HG03139 (cell line): ENCODE measurements around the gene TSHZ1.

Source experiments
- ATAC-seq: cut with Tn5 transposase; IDR thresholded peaks from one replicate; pipeline ENCODE4 v1.9.1; 2021; ENCODE audit not compliant: unreplicated experiment

Gene TSHZ1

DNA sequence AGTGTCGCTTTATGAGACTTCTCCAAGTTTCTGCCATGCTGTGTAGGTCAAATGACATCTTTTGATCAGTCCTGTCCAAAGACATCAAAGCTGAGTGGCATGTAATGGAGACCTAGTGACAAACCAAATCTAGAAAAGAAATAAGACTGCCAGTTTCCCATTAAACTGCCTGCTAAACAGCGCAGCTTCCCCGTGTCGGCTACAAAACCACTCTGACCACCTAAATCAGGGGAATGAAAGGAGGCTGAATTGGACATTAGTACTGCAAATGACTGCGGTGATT lies 57.7 kb downstream of the TSHZ1 start:
- ATAC-seq: no peak

DNA sequence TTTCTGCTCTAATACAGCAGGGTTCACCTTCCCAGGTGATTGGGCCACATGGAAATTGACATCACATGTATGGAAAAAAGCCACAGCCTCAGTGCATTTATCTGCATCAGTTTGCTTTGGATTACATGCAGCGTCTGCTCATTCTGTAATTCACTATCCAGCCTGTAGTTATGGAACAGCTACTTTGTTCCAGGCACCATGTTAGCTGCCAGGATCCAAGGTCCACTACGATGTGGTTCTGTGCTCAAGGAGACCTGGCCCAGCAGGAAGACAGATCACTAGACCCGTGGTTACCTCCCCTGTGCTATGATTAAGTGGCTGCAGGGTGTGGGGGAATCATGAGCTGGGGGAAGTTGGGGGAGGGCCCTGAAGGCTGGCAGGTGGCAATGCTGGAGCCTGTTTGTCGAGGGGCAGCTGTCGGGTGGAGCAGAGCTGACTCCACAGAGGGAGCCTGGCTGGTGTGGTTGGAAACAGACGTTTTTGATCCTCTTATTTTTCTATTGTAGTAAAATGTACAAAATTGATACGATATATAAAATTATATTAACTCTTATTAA lies 58.6 kb downstream of the TSHZ1 start:
- no peak for ATAC-seq

DNA sequence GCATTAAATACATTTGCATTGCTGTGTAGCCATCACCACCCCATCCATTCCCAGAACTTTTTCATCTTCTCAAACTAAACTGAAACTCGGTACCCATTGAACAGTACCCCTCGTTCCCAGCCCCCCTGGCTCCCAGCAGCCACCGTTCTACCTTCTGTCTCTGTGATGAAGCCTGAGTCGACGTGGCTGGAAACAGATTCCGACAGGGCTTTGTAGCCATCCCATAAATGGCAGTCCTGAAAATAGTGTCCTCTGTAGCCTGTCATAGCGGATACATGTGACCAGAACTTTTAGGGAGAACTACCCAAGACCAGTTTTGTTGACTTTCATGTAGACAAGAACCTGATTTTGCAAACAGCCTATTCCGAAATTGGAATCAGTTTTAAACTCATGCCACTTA lies 59.1 kb downstream of the TSHZ1 start:
- ATAC-seq: no peak

DNA sequence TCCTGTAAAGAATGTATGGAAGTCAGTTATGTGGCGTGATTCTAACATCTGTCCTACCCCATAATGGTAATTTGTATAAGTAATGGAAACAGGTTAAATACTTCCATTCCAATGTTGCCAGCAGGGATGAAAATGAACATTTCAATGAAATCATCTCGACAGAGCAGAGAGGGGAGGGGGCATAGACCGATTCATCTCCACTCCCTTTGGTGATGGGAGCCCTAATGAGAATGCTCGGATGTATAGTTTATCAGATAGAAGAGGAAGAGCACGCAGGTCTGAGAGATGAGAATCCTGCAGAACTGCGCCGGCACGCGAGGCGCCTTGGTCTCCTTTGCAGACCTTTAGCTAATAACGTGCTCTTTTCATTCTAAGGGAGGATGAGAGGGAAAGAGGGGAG lies 61.4 kb downstream of the TSHZ1 start:
- ATAC-seq: no peak

DNA sequence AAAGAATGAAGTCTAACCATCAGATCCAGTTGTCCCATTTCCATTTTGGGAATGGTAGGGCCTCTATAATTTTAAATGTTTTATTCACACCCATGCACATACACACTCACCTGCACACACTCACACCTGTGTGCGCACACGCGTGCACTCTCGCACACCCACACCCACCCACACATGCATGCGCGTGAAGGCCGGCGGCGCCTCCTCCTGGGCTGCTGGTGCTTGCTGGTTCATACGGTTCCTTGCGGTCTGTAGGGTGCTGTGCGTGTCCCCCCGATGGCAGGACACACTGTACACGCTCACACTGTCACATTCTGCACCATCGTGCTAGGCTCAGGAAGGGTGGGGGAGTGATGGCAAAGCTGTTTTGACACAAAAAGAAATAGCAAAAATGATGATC lies 63.2 kb downstream of the TSHZ1 start:
- no peak for ATAC-seq

DNA sequence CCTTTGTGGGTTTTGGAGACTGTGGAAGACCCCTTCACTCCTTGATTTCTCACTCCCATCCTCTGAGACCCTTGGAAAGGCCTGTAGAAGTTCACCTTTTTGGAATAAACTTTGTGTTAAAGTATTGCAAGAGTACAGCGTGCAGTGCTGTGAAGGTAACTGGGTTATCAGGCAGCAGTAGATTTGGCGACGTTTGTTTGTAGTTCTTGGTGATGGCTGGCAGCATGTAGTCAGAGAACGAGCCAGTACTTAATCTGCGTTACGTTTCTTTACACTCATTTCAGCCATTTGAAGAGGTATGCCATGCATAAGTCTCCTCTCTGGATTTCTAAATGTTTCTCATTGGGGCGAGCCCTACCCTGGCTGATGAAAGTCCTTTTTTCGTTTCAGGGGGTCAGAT lies 64.6 kb downstream of the TSHZ1 start:
- no peak for ATAC-seq

DNA sequence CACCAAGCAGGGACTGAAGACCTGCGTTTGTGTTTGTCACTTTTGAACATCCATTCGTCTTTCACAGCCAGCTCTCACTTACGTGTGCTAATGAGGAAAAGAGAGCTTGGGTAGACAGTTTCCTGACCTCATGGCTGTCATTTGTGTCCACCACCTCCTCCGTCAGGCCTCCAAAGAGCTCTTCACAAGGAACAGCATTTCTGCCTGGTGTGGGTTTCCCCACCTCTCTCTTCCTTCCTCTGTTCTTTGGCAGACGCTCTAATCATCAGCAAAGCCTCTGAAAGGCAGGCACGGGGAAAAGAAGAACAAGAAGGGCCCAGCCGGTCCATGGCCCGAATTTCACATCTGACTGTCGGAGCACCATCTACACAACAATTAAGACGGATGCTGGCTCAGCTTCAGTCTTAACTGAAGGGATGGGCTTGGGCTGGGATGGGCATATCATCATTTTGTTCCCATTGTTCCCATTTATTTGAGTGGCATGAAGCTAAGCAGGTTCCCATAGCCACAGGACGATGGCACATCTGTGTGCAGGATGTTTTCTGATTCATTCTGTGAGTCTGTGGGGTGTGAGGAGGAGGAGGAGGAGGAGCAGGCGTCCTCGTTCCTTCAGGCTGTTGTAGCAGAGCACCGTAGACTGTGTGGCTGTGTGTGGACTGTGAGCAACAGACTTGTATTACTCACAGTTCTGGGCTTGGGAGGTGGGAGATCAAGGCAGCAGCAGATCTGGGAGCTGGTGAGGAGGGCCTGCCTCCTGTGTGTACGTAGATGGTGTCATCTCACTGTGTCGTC lies 66.4 kb downstream of the TSHZ1 start:
- no peak for ATAC-seq

DNA sequence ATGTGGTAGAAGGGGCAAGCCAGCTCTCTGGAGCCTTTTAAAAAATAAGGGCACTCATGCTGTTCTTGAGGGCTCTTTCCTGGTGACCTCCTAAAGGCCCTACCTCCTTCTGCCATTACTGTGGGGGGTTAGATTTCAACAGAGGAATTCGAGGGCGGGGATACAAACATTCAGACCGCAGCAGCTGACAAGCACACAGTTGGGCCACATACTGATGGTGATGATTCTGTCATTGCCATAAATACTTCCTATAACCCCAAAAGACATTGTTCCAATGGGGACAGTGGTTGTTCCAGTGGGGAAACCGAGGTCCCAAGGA lies 67.0 kb downstream of the TSHZ1 start:
- ATAC-seq: no peak

DNA sequence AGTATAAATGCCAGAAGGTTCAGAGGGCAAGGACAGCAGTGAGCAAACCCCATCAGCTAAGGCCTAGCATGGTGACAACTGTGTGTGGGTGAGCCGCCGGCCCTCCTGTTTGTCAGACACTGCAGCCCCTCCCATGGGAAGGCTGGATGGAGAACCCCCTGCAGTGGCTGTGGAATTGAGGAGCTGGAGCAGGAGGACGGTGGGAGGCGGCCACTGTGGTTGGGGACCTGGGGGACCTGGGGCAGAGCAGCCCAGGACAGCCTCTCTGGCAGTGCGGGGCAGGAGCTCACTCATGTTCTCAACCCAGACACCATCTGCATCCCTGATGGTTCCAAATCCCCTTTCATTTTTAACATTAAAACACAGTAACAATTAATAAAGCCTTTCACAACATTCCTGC lies 68.8 kb downstream of the TSHZ1 start:
- ATAC-seq: no peak

DNA sequence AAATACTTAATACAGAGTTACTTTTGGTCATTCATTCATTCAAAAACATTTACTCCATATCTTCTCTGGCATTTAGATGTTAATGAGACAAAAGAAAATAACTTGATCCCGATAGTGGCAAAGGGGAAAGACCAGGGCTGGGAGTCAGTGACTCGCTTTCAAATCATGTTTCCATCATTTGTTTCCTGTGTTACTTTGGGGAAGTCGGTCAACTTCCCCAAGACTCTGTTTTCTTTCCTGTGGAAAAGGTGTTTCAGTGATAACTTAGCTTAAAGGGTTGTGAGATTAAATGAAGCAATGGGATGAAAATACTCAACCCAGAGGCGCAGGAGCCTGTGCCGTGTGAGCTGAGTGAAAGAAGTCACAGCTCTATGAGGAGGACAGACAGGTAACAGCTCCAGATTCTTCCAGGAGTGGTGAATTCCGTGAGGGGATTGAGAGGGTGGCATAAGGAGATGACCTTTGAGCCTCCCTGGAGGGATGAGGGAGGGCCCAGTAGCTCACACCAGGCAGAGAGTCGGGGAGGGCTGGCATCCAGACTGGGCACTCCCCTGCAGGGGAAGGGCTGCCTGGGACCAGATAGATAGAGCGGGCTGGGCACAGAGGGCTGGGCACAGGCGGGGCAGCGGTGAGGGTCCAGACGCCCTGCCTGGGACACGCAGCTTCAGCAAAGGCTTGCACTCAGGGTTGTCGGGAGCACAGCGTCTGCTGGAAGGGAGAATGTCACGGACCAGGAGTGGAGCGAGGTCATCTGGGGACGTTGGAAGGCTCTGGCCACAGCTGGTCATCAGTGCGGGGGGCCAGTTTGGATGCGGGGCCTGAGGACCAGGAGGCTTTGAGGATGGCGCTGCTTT lies 70.1 kb downstream of the TSHZ1 start:
- no peak for ATAC-seq

DNA sequence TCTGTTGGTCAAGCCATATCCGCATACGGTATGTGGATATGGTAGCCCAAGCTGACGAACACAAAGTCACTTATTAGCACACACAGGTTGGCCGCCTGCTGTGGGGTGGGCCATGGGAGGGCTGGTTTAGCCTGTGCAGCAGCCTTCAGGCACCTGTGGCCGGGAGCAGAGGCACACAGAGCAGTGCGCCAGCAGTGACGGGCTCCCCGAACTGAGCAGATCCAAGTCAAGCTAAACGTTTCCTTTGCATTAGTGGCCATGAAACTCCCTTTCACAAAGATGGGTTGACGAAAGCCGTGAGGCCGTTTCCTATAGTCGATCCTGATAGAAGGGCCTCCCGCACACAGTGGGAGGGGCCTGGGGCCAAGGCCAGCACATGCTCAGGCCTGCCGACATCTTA lies 72.1 kb downstream of the TSHZ1 start:
- no peak for ATAC-seq

DNA sequence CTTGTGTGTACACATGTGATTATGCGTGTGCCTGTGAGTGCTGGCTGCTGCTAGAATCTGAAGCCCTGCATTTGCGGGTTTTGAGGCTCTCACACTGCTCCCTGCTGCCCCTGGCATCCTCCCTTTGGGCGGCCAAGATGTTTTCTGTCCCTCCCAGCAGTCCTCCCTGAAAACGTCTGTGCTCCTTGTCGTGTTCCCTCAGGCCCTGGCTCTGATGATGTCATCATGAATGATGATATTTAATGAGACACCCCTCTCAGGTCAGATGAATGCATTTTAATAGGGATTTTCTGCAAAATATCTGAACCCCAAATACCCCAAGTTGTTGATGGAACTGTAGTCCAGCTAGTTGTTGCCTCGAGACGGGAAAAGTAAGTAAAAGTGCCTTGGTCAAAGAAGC lies 73.1 kb downstream of the TSHZ1 start:
- ATAC-seq: no peak

DNA sequence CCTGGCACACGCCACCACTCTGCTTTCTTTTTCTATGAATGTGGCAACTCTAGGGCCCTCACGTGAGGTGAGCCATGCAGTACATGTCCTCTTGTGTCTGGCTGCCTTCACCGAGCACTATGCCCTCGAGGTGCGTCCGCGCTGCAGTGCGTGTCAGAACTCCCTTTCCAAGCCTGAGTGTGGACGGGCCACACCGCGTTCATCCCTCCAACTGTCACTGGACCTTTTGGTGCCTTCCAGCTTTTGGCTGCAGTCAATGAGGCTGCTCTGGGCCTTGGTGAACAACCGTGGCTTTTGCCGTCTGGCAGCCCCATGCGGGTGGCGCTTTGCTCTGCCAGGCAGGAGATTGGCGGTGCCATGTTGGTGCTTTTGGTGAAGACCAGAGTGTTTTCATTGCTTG lies 74.0 kb downstream of the TSHZ1 start:
- no peak for ATAC-seq

DNA sequence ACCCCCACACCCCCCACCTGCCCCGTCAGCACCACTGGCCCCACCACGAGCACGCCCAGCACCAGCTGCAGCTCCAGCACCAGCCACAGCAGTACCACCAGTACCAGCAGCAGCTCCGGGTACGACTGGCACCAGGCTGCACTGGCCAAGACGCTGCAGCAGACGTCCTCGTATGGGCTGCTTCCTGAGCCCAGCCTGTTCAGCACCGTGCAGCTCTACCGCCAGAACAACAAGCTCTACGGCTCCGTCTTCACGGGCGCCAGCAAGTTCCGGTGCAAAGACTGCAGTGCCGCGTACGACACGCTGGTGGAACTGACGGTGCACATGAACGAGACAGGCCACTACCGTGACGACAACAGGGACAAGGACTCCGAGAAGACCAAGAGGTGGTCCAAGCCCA lies 75.3 kb downstream of the TSHZ1 start:
- no peak for ATAC-seq

DNA sequence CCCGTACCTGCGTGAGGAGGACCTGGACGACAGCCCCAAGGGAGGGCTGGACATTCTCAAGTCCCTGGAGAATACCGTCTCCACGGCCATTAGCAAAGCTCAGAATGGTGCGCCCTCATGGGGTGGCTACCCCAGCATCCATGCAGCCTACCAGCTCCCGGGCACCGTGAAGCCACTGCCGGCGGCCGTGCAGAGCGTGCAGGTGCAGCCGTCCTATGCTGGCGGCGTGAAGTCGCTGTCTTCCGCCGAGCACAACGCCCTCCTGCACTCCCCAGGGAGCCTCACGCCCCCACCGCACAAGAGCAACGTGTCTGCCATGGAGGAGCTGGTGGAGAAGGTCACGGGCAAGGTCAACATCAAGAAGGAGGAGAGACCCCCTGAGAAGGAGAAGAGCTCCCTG lies 76.4 kb downstream of the TSHZ1 start:
- no peak for ATAC-seq

DNA sequence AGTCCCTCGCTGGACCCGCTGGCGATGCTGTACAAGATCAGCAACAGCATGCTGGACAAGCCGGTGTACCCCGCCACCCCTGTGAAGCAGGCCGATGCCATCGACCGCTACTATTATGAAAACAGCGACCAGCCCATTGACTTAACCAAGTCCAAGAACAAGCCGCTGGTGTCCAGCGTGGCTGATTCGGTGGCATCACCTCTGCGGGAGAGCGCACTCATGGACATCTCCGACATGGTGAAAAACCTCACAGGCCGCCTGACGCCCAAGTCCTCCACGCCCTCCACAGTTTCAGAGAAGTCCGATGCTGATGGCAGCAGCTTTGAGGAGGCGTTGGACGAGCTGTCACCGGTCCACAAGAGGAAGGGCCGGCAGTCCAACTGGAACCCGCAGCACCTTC lies 77.1 kb downstream of the TSHZ1 start:
- ATAC-seq: no peak

DNA sequence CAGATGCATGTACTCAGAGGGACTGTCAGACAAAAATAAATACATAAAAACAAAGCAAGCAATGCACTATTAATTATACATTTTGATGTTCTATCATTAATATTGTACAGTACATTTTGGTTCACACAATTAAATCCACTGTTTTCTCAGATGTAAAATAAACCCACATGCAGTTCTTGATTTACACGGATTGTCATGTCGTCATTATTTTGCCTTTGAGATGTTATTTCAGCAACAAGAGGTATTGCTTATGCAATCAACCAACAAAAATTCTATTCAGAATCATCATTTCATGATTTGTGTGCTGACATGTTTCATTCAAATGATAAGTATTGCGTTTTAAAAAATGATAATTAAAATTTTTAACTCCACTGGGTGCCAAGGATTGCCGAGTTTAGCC lies 79.2 kb downstream of the TSHZ1 start:
- ATAC-seq: no peak

DNA sequence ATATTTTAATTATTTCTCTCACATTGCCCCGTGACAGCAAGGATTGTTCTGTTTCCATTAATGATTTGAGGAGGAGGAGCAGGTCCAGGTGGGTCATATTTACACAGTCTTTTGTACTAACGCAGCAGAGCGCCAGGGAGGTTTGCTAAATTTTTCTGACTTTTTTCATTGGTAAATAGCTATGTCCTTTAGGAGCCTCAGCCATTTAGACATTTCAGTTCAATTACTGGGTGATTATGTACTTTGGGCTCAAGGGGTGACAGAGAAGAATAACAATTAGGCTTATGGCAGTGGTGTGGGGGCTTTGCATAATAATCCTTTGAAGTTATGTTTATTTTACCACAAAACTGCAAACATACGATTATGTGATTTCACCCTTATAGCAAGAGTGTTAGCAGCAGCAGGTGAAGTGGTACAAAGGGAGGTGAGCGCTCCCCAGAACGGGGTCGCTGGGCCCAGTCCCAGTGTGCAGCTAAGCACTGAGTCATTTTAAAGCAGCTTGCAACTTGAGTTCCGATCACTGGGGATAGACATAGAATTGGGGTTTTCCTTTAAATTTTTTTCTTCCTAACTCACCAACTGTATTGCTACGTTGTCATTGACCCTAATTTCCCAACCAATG lies 80.3 kb downstream of the TSHZ1 start:
- ATAC-seq: no peak

DNA sequence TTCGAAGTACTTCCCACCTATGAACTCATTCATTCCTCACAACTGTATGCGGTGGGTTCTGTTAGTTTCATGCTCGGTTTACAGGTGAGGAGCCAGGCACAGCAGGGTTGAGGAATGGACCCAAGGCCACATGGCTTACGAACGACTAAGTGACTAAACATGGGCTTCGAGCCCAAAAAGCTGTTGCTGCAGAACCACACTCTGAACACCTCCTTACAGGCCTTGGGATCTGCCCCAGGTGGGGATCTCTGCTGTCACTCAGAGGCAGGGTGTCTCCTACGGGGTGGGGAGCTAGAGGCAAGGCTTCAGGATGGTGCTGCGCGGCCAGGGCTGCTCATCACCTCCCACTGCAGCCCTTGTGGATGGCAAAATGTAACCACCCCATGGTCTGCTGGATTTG lies 80.9 kb downstream of the TSHZ1 start:
- no peak for ATAC-seq

DNA sequence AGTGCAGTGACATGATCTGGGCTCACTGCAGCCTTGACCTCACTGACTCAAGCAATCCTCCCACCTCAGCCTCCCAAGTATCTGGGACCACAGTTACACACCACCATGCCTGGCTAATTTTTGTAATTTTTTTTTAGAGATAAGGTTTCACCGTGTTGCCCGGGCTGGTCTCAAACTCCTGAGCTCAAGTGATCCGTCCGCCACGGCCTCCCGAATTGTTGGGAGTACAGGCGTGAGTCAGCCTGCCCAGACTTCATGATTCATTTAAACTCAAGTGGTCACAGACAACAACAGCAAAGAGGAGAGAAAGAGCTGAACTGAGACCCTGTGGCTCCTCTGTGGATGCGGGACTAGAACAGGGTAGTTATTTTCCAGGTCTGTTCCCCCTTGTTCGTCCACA lies 83.0 kb downstream of the TSHZ1 start:
- no peak for ATAC-seq

DNA sequence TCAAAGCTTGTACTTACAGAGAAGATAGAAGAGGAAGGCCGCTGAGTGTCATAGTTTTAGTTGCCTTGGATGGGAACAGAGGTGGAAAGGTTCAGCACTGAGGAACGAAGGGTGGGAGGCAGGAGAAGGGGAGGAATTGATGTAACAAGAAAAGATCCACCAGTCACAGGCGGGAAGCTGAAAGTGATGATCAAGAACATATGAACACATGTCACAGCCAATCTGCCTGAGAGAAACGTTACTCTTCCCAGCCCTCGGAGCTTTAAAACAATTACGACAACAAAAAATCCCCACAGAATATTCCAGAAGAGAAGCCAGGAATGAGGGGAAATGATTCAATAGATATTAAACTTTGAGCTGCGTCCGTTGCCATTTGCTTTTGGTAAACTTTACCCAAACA lies 87.1 kb downstream of the TSHZ1 start:
- no peak for ATAC-seq
